NCI-H1048 (cell line): Measurements from ENCODE around the gene PDILT.

Source experiments
- DNase-seq: peaks from one replicate; lab custom pipeline; 2025; lab: John Stamatoyannopoulos, UW

The PDILT gene

DNA sequence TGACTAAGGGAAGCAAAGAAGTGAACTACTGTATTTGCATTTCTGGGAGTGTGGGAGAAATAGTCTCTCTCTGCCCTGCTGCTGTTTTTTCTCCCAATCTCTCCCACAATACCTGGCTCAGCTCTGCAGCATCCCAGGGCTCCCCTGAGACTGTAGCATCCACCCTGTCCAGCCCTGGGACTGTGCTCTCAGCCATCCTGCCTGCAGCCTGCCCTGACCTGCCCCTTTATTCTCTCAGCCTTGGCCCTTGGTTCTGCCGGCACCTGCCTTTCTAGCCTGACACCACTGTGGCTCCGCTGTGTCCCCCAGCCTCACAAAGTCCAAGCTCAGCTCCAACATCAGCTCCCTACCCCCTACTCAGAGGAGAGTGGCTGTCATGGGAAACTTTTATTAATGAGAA is 1.9 kb downstream of the PDILT start:
- no peak for DNase-seq

GRCh38 chr16:20401475-20402016 is 3.0 kb downstream of the PDILT start:
- DNase-seq = no peak

GRCh38 chr16:20401066-20401465 is 3.5 kb downstream of the PDILT start:
- DNase-seq = no peak

DNA sequence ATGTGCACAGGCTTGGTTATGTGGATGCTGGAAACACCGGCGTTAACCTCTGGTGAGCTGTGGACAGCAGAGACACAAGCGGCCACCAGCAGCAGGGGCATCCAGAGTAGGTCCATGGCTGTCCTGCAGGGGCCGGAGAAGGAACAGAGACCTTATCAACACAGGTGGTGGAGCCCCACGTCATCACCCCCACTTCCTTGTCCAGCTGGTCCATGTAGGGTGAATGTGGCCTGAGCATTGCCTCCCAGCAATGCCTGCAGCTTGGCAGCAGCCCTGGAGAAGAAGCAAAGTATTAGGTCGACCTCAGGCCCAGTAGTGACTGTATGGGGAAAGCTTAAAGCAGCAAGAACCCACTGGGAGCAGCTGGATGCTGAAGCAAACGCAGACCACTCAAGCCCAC is 5.4 kb downstream of the PDILT start:
- DNase-seq = no peak

GRCh38 chr16:20398603-20399002 is 5.9 kb downstream of the PDILT start:
- DNase-seq = no peak

DNA sequence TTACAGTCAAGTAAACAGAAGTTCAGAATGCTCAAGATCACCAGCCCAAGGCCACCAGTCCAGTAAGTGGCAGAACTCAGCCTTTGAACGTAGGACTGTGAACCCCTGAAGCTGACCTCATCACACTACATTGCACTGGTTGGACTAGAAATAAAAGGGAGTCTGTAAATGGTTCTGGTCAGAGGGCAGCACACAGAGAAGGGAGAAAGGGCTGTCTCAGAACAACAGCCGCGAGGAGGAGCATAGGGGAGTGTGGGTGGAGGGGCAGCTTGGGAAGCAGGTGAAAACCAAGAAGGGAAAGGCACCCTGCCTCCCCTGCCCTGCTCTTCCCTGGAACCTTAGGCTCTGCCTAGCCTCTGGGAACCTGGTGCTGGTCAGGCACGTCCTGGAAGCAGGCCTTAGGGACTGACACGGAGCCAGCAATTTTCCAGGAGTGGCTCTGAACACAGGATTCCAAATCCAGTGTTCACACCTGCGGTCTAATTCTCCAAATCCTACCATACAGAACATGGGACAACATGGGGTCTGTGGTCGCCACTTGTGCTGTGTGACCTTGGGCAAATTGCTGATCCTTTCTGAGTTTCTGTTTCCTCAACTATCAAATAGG is 7.0 kb downstream of the PDILT start:
- DNase-seq = no peak

- no peak for DNase-seq
Observed at GRCh38 chr16:20396846-20397467, 7.6 kb downstream of the PDILT start.

GRCh38 chr16:20395946-20396345 is 8.6 kb downstream of the PDILT start:
- no peak for DNase-seq

- no peak for DNase-seq
Observed at GRCh38 chr16:20393801-20394577, 10.5 kb downstream of the PDILT start.

GRCh38 chr16:20391045-20391444 is 13.5 kb downstream of the PDILT start:
- DNase-seq = no peak

GRCh38 chr16:20388854-20389253 is 15.7 kb downstream of the PDILT start:
- no peak for DNase-seq

DNA sequence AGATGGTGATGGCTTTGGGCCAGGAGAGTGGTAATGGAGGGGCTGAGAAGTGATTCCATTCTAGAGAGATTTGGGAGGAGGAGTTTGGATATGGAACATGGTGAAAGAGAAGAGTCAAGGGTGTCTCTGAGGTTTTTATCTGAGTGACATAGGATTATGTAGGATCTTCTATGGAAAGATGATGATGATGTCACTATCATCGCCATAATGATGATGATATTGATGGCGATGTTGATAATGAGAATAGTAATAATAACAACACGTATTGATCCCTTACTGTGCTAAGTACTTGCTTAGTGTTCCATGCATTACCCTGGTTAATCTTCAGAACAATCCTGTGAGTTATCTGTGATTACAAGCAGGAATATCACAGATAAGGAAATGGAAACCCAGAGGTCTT is 16.6 kb downstream of the PDILT start:
- DNase-seq = no peak

- DNase-seq = no peak
Observed at GRCh38 chr16:20385844-20386832, 18.4 kb downstream of the PDILT start.

DNA sequence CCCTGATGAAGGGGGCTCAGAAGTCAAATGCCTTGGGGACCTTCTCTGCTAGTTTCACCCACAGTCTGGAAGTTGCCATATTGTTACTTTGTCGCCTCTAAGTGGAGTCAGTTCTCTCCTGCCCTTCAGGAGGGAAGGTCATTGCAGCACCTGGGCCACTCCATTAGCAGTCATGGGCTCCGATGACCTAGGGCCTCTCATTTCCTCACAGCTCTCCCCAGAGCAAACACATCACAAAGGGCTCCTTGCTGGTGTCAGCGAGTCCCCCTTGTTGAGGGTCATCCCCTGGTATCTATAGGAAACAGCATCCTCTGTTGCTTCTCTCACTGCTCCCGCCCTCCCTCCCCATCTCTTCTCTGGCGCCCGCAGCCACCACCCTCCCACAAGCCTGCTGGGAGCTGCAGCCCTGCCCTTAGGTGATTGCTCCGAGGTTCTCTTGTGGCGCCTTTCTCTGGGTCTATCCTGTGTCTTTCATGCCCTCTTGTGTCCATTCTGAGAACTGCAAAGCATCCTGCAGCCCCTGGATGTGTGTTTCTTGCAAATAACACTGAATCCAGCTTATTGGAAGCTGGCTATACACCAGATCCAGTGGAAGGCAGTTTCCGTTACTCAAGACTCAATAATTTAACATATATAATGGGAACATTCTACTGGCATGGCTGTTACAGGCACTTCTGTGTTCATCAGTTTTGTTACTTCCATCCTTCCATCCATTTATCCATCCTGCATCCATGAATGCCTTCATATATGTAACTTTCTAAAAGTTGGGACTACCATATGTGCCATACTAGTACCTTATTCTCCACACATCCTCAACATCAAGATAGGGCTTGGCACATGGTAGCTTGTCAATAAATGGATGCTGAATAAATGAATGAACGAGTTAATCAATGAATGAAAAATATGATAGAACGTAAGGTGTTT is 21.2 kb downstream of the PDILT start:
- DNase-seq = no peak

GRCh38 chr16:20382202-20382948 is 22.2 kb downstream of the PDILT start:
- no peak for DNase-seq

DNA sequence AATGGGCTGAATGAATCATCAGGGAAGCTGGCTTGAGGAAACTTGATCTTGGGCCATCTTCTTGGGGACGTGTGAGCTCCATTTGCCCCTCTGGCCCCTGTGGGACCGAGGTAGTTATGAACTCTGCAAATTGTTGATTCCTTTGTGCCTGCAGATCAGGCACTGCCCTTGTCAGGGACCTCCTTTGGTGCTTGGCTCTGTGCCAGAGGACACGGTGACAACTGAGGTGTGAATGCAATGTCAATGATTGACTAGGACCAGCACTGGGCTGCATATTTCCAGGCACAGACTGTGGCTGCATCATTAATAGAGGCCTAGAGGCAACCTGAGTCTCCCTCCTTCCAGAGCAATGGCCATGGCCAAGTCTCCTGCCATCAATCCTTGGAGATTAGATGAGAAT is 23.8 kb downstream of the PDILT start:
- no peak for DNase-seq

DNA sequence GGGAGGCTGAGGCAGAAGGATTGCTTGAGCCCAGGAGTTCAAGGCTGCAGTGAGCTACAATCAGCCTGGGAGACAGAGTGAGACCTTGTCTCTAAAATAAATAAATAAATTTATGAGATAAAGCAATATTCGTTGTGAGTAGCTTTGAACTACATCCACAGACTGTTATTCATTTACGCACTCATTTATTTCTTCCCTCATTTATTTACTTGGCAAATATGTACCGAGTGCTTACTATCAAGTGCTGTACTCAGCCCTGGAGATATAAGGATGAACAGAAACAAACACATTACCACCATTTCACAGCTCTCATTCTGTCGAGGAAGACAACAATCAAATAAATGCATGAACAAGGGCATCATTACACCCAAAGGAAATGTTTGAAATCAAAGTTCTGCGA is 27.4 kb downstream of the PDILT start:
- no peak for DNase-seq

- no peak for DNase-seq
Observed at GRCh38 chr16:20372701-20373100, 31.8 kb downstream of the PDILT start.

DNA sequence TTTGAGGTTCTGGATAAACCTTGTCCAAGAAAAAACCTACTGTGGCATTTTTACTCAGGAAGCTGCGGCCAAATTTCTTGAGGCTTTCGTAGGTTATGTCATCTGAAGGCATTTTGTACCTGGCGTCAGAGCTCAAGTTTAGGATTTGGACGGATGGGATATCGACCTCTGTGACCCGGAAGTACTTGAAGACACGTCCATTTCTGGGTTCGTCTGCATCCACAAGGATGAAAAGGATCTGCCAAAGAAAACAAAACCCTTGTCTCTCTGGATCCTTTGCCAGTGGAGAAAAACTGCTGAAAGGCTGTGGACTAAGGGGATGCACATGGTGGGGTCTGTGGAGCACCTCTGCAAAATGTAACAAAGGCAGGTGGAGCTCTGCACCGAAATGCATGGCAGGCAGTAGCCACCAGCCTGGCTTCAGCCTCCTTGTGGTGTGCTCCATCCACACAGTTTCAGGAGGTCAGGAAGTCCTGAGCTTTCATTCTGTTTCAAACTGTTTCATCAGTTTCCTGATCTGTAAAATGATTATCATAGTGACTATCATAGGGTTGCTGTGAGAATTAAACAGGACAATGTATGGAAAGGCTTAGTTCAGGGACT is 35.0 kb downstream of the PDILT start:
- DNase-seq = no peak

GRCh38 chr16:20364051-20364450 is 40.5 kb downstream of the PDILT start:
- no peak for DNase-seq
